Naive thymus-derived CD4-positive, alpha-beta T cell (primary cell): ENCODE data around the gene ARHGEF16. TPM values are rescaled to one million over a fixed set of nuclear protein-coding genes. Genes with fewer than 3 reads are reported as not detected.

Experiments used
- ATAC-seq: fragments of 150-1000 bp; cut with Tn5 transposase; 2 replicates; pipeline ENCODE4 v1.10.0; 2021; ENCODE audit warnings: mild to moderate bottlenecking, moderate library complexity
- CTCF ChIA-PET: fragments of 350-600 bp; sonication (Branson Sonifier 250); formaldehyde crosslinking; loops from one replicate; lab custom pipeline; 2021; ENCODE audit warnings: antibody characterized with exemption; lab: Charles Lee
- POLR2A ChIA-PET: fragments of 350-600 bp; sonication (Branson Sonifier 250); formaldehyde crosslinking; loops from one replicate; lab custom pipeline; 2021; ENCODE audit warnings: antibody characterized with exemption, inconsistent platforms; lab: Charles Lee
- DNase-seq, 9 donors: peaks; one replicate each; pipeline versions ENCODE4 v3.0.0 to v3.0.0-alpha.2; 2020 to 2022; ENCODE audit warnings: mixed read lengths in 1 of 9
- H3K27ac ChIP-seq: one replicate; pipeline ENCODE4 v1.7.0; 2013; ENCODE audit warnings: mild to moderate bottlenecking, low read depth, low read length, moderate library complexity
- H3K27me3 ChIP-seq, 2 donors: one replicate each; pipeline ENCODE4 v1.7.0; 2013; ENCODE audit warnings: low read length in 2 of 2, mild to moderate bottlenecking in 2 of 2, moderate library complexity in 2 of 2; ENCODE audit not compliant: control insufficient read depth in 2 of 2, insufficient read depth in 2 of 2
- H3K36me3 ChIP-seq, 3 experiments: 1 replicate in 2 of 3; 2 replicates in 1 of 3; pipeline ENCODE4 v1.7.0; 2013; ENCODE audit warnings: low read length in 3 of 3, mild to moderate bottlenecking in 3 of 3, moderate library complexity in 1 of 3; ENCODE audit not compliant: insufficient read depth in 3 of 3, control insufficient read depth in 2 of 3
- H3K4me1 ChIP-seq, 2 donors: one replicate each; pipeline ENCODE4 v1.7.0; 2013; ENCODE audit warnings: low read length in 2 of 2, mild to moderate bottlenecking in 2 of 2, moderate library complexity in 1 of 2; ENCODE audit not compliant: control insufficient read depth in 2 of 2, insufficient read depth in 2 of 2
- H3K4me3 ChIP-seq: 2 replicates; pipeline ENCODE4 v1.7.0; 2013; ENCODE audit warnings: mild to moderate bottlenecking, low read length
- H3K9me3 ChIP-seq, 3 experiments: 1 replicate in 2 of 3; 2 replicates in 1 of 3; pipeline ENCODE4 v1.7.0; 2013; ENCODE audit warnings: low read length in 3 of 3; ENCODE audit not compliant: control insufficient read depth in 2 of 3
- H3K27ac Mint-ChIP-seq, 9 donors: one replicate each; pipeline ENCODE4 v1.8.0; 2020 to 2022; ENCODE audit warnings: mixed read lengths in 9 of 9, mild to moderate bottlenecking in 8 of 9, moderate library complexity in 5 of 9, inconsistent platforms in 2 of 9
- H3K27me3 Mint-ChIP-seq, 5 donors: one replicate each; pipeline ENCODE4 v1.8.0; 2021 to 2022; ENCODE audit warnings: mixed read lengths in 5 of 5, mild to moderate bottlenecking in 1 of 5
- H3K36me3 Mint-ChIP-seq, 5 donors: one replicate each; pipeline ENCODE4 v1.8.0; 2020 to 2022; ENCODE audit warnings: mixed read lengths in 5 of 5, mild to moderate bottlenecking in 3 of 5, inconsistent platforms in 1 of 5
- H3K4me1 Mint-ChIP-seq, 7 donors: one replicate each; pipeline ENCODE4 v1.8.0; 2020 to 2022; ENCODE audit warnings: mixed read lengths in 7 of 7, mild to moderate bottlenecking in 3 of 7, inconsistent platforms in 1 of 7
- H3K4me3 Mint-ChIP-seq, 10 donors: one replicate each; pipeline ENCODE4 v1.8.0; 2020 to 2022; ENCODE audit warnings: mild to moderate bottlenecking in 10 of 10, mixed read lengths in 10 of 10, moderate library complexity in 6 of 10, inconsistent platforms in 2 of 10
- H3K9me3 Mint-ChIP-seq, 11 donors: one replicate each; pipeline ENCODE4 v1.8.0; 2020 to 2022; ENCODE audit warnings: mixed read lengths in 11 of 11, mild to moderate bottlenecking in 4 of 11, inconsistent platforms in 1 of 11, moderate library complexity in 1 of 11
- intact Hi-C, 2 donors: fragments of 100-400 bp; cut with micrococcal nuclease; formaldehyde crosslinking; loops; one replicate each; pipeline ENCODE4 v1.15.1; 2023
- polyA plus RNA-seq, 2 donors: library from polyadenylated mRNA; unstranded; fragments of 300-500 nt; fragmentation: Illumina TruSeq; gene quantifications; one replicate each; pipeline ENCODE4 v1.2.3, GENCODE V29; 2021
- total RNA-seq, 6 experiments: library from RNA in 5 of 6; stranded (reverse) in 5 of 6; gene quantifications; 1 replicate in 5 of 6; 2 replicates in 1 of 6; pipeline ENCODE4 v1.2.3 and lab custom pipeline; 2021 to 2026

The ARHGEF16 gene
- total and polyA plus RNA-seq, 7 experiments from 2014 or later: 0.16 TPM; not detected in 6

DNA sequence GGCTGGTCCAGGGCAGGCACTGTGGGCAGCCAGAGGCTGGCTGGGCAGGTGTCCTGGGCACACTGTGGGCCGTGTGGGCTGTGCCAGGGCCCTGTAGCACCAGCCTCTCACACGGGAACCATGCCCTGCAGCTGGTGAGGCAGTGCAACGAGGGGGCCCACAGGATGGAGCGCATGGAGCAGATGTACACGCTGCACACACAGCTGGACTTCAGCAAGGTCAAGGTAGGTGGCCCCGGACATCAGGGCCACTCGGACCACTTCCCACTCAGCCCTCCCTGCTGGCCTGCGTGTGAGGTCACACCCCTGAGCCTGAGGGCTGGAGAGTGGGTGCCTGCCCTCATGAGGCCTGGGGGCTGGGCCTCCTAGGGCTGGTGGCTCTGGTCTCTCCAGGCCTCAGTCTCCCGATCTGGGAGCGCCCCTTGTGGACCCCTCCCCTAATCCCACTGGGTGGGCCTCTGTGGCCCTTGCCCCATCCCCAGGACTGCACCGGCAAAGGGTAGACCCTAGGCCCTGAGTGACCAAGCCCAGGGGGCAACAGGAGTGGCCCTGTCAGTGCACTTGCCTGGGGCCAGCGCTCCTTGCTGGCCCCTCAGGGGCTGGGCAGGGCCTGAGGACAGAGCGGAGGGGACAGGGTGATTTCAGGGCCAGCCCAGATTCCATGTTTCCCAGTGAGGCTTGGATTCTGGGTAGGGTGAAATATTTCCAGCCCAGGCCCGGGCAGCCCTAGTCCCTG is 21.5 kb downstream of the ARHGEF16 start:
- Mint-ChIP-seq H3K27me3 (peaks cover 0 to 6% (median 0%) of the 10 kb centered on the region in 5 donors), H3K4me3 (no peak overlapping the region), H3K27ac (no peak overlapping the region), H3K36me3 (no peaks in the 10 kb centered on the region), H3K9me3 (peaks cover 0 to 2% (median 0%) of the 10 kb centered on the region in 11 donors), H3K4me1 (no peaks in the 10 kb centered on the region)
- H3K27ac ChIP-seq: no peak overlapping the region
- no peaks in the 10 kb centered on the region for H3K36me3 ChIP-seq
- ChIA-PET CTCF (no interaction called here), POLR2A (no interaction called here)
- intact Hi-C loops: no loop called here
- H3K4me1 ChIP-seq: no peaks in the 10 kb centered on the region
- no peak for ATAC-seq
- H3K27me3 ChIP-seq: no peaks in the 10 kb centered on the region
- H3K4me3 ChIP-seq: no peak overlapping the region
- H3K9me3 ChIP-seq: no peaks in the 10 kb centered on the region
- DNase-seq: no peak

DNA sequence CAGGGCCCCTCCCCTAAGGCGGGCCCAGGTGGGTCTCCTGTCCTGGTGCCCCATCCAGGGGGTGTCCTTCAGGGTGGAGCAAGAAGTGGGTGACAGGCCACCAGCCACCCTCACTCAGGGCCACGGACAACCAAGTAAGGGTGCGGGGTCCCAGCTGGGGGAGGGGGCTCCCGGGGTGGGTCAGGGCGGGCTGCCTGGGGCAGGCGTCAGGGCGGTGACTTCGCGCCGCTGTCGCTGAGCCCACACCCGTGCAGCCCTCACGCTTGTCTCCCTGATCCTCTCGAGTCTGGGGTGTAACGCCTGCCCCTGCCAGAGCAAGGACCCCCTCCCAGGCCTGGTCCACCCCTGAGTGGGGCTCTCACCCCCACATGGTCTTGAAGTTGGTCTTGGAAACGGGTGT is 22.2 kb downstream of the ARHGEF16 start:
- Histone ChIP-seq H3K4me3 (no peak overlapping the region), H3K9me3 (no peaks in the 10 kb centered on the region), H3K36me3 (no peaks in the 10 kb centered on the region), H3K4me1 (no peaks in the 10 kb centered on the region), H3K27me3 (no peaks in the 10 kb centered on the region), H3K27ac (no peak overlapping the region)
- DNase-seq (no peak), ATAC-seq (no peak)
- Mint-ChIP-seq H3K27me3 (peaks cover 0 to 6% (median 0%) of the 10 kb centered on the region in 5 donors), H3K4me3 (no peak overlapping the region), H3K9me3 (peaks cover 0 to 2% (median 0%) of the 10 kb centered on the region in 11 donors), H3K36me3 (no peaks in the 10 kb centered on the region), H3K4me1 (no peaks in the 10 kb centered on the region), H3K27ac (no peak overlapping the region)
- POLR2A ChIA-PET: no interaction called here
- intact Hi-C loops: no loop called here
- CTCF ChIA-PET: no interaction called here

DNA sequence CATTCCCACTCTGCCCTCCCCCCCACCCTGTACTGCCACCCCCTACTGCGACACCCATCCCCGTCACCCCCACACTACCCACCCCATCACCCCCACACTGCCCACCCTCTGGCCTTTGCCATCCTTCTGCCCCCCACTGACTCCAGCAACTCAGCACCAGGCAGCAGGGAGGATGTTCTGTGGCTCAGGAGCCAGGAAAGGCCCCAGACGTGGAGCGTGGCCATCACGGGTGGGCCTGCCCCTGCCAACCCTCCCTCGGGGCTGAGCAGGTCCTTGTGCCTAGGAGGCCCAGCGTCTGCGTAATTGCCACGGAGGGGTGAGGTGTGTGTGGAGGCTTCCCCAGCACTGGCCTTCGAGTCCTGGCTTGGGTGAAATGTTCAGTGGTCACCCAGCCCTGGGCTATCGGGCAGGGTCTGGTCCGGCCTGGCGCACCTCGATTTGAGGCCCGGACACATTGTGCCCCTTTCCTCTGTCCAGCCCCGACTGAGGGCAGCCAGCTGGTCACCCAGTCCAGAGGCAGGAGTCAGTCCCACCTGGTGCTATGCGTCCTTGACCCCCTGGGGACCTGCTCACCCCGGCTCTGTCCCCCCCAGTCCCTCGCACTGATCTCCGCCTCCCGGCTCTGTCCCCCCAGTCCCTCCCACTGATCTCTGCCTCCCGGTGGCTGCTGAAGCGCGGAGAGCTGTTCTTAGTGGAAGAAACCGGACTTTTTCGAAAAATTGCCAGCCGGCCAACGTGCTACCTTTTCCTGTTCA is 23.0 kb downstream of the ARHGEF16 start:
- Mint-ChIP-seq H3K27ac (no peak overlapping the region), H3K9me3 (peaks cover 0 to 2% (median 0%) of the 10 kb centered on the region in 11 donors), H3K4me3 (no peak overlapping the region), H3K4me1 (no peaks in the 10 kb centered on the region), H3K36me3 (no peaks in the 10 kb centered on the region), H3K27me3 (peaks cover 0 to 6% (median 0%) of the 10 kb centered on the region in 5 donors)
- intact Hi-C loops: no loop called here
- no peaks in the 10 kb centered on the region for H3K36me3 ChIP-seq
- DNase-seq (no peak), ATAC-seq (no peak)
- no peak overlapping the region for H3K4me3 ChIP-seq
- H3K27ac ChIP-seq: no peak overlapping the region
- no peaks in the 10 kb centered on the region for H3K9me3 ChIP-seq
- no peaks in the 10 kb centered on the region for H3K4me1 ChIP-seq
- ChIA-PET POLR2A (no interaction called here), CTCF (no interaction called here)
- no peaks in the 10 kb centered on the region for H3K27me3 ChIP-seq

- no peak for ATAC-seq
- Mint-ChIP-seq H3K27ac (no peak overlapping the region), H3K4me1 (no peaks in the 10 kb centered on the region), H3K4me3 (no peak overlapping the region), H3K9me3 (peaks cover 0 to 2% (median 0%) of the 10 kb centered on the region in 11 donors), H3K36me3 (no peaks in the 10 kb centered on the region), H3K27me3 (peaks cover 0 to 6% (median 0%) of the 10 kb centered on the region in 5 donors)
- Histone ChIP-seq H3K9me3 (no peaks in the 10 kb centered on the region), H3K27me3 (no peaks in the 10 kb centered on the region), H3K4me3 (no peak overlapping the region), H3K36me3 (no peaks in the 10 kb centered on the region), H3K4me1 (no peaks in the 10 kb centered on the region), H3K27ac (no peak overlapping the region)
- ChIA-PET POLR2A (no interaction called here), CTCF (no interaction called here)
- intact Hi-C loops: no loop called here
- no peak for DNase-seq
Observed at GRCh38 chr1:3478187-3478586, 23.7 kb downstream of the ARHGEF16 start.

- H3K36me3 Mint-ChIP-seq: no peaks in the 10 kb centered on the region
- no peak for ATAC-seq
Observed at GRCh38 chr1:3479511-3480368, 25.3 kb downstream of the ARHGEF16 start.

DNA sequence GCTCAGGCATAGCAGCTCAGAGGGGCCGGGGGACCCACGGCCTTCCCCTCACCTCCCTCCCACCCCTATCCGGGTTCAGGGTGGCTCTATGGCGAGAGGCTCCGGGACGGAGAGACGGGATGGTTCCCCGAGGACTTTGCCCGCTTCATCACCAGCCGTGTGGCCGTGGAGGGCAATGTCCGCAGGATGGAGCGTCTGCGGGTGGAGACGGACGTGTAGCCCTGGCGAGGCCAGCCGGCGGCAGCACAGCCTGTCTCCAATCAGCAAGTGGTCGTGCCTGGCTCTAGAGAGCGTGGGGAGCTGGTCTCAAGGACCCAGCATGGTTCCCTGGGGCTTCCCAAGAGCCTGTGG is 25.9 kb downstream of the ARHGEF16 start:
- H3K4me3 Mint-ChIP-seq: no peak overlapping the region

More at GRCh38 chr1:3479511-3480368, 25.3 kb downstream of the ARHGEF16 start:
- Histone ChIP-seq H3K4me3 (no peak overlapping the region), H3K36me3 (no peaks in the 10 kb centered on the region), H3K4me1 (no peaks in the 10 kb centered on the region), H3K27ac (no peak overlapping the region), H3K27me3 (no peaks in the 10 kb centered on the region), H3K9me3 (no peaks in the 10 kb centered on the region)
- intact Hi-C loops: no loop called here
- ChIA-PET CTCF (no interaction called here), POLR2A (no interaction called here)
- Mint-ChIP-seq H3K4me3 (no peak overlapping the region), H3K27me3 (peaks cover 0 to 3% (median 0%) of the 10 kb centered on the region in 5 donors), H3K27ac (no peak overlapping the region), H3K4me1 (peaks cover 0 to 3% (median 0%) of the 10 kb centered on the region in 7 donors), H3K9me3 (no peaks in the 10 kb centered on the region)
- no peak for DNase-seq

More for the DNA sequence above, 25.9 kb downstream of the ARHGEF16 start:
- H3K4me3 ChIP-seq: no peak overlapping the region
- no peaks in the 10 kb centered on the region for H3K36me3 ChIP-seq
- Mint-ChIP-seq H3K27ac (no peak overlapping the region), H3K27me3 (peaks cover 0 to 3% (median 0%) of the 10 kb centered on the region in 5 donors), H3K4me1 (peaks cover 0 to 3% (median 0%) of the 10 kb centered on the region in 7 donors), H3K9me3 (peaks cover 0 to 2% (median 0%) of the 10 kb centered on the region in 11 donors), H3K36me3 (no peaks in the 10 kb centered on the region)
- H3K4me1 ChIP-seq: no peaks in the 10 kb centered on the region
- no peak overlapping the region for H3K27ac ChIP-seq
- no peaks in the 10 kb centered on the region for H3K9me3 ChIP-seq
- ChIA-PET CTCF (no interaction called here), POLR2A (no interaction called here)
- intact Hi-C loops: no loop called here
- H3K27me3 ChIP-seq: no peaks in the 10 kb centered on the region
- ATAC-seq (no peak), DNase-seq (no peak)
